Measurements from ENCODE around the gene BCL2L13.

The BCL2L13 gene, protein sequence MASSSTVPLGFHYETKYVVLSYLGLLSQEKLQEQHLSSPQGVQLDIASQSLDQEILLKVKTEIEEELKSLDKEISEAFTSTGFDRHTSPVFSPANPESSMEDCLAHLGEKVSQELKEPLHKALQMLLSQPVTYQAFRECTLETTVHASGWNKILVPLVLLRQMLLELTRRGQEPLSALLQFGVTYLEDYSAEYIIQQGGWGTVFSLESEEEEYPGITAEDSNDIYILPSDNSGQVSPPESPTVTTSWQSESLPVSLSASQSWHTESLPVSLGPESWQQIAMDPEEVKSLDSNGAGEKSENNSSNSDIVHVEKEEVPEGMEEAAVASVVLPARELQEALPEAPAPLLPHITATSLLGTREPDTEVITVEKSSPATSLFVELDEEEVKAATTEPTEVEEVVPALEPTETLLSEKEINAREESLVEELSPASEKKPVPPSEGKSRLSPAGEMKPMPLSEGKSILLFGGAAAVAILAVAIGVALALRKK

GRCh38 chr22:17638432-17639246 is at the start of gene BCL2L13:
TSS of gene BCL2L13 (plus strand) at chr22:17638757. CDS start at chr22:17655712, 16,955 bp downstream.
- DNase-seq = peak; percentile 70

GRCh38 chr22:17589810-17590375 is 48.7 kb upstream of the BCL2L13 start:
- no peak for DNase-seq

- no peak for DNase-seq
These were observed 48.0 kb upstream of the BCL2L13 start for GRCh38 chr22:17590586-17590985.

DNA sequence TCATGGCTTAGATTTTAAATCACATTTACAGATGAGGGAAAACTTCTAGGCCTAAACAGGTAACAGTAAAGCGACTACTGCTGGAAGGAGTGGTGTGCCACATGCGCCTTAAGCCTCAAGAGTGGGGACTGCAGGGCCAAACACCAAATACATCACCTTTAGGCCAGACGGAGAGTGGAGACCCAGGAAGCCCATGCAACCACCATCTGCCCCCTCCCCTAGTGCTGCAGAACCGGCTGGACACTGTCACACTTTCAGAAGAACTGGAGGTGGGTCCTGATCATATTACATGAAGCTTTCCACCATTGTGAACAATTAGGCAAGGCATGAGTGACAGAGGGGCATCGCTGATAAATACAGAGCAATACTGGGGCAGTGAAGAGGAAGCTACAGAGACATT is 46.4 kb upstream of the BCL2L13 start:
- no peak for DNase-seq

GRCh38 chr22:17596226-17596625 is 42.3 kb upstream of the BCL2L13 start:
- DNase-seq = no peak

DNA sequence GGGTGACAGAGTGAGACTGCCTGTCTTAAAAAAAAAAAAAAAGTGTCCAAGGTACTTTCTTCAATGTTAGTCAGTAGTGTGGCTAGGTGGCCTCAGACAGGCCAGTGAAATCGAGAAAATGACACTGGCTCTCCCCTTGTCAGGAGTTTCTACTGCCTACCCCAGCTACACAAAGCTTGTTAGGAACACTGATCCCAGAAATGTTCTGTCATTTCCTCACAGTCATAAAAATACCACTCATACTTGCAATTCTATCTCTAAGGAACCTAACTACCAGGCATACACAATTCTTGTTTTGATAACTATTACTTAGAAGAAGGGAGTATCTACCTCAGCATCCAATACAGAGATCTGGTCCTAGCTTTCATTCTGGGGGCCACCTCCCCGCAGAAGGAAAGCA is 41.3 kb upstream of the BCL2L13 start:
- no peak for DNase-seq

GRCh38 chr22:17598318-17598717 is 40.2 kb upstream of the BCL2L13 start:
- no peak for DNase-seq

- no peak for DNase-seq
These were observed 37.5 kb upstream of the BCL2L13 start for GRCh38 chr22:17601031-17601430.

- no peak for DNase-seq
These were observed 34.9 kb upstream of the BCL2L13 start for GRCh38 chr22:17603668-17604067.

DNA sequence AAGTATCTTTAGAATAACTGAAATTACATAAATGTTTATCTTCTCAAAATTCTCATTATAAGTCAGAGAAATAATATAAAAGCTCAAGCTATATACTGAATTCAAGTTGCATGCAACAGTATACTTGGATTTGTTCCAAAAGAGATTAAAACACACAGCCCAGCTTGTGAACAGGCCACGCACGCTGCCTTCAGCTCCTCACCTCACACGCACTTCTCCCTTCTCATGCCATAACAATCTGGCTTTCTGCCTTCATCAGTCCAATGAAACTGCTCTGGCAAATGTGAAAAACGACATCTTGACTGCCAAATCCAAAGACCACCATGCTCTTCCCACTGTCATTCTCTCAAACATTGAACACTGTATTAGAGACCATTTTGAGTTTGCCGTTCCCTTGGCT is 32.1 kb upstream of the BCL2L13 start:
- no peak for DNase-seq

GRCh38 chr22:17607891-17608521 is 30.6 kb upstream of the BCL2L13 start:
- no peak for DNase-seq

- DNase-seq = no peak
These were observed 26.5 kb upstream of the BCL2L13 start for GRCh38 chr22:17612057-17612456.

DNA sequence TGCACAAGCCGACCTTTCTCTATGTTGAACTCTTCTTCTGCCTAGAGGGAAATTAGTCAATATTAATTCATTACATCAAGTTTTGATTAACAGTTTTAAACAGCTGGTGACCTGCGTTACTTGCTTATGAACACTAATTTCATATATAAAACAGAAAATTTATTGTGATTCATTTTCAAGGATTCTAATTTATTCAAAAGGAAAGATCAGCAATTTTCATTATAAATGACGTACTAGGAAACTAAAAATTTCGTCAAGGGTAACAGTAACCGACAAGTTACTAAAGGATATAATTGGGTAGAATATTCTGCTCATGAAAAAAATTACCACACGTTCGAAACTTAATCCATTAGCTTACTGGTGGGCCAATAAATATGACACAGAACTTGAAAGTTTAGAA is 25.3 kb upstream of the BCL2L13 start:
- DNase-seq = no peak

- DNase-seq = no peak
These were observed 10.6 kb upstream of the BCL2L13 start for GRCh38 chr22:17627961-17628405.

- peak; percentile 92 for DNase-seq
These were observed 10.0 kb upstream of the BCL2L13 start, which contains the start of gene ATP6V1E1 for GRCh38 chr22:17628406-17629172. TSS of gene ATP6V1E1 (minus strand) at chr22:17628749. CDS start at chr22:17628635, 114 bp downstream.

- DNase-seq = no peak
These were observed 9.4 kb upstream of the BCL2L13 start for GRCh38 chr22:17629173-17629489.

GRCh38 chr22:17629641-17630040 is 8.9 kb upstream of the BCL2L13 start:
- DNase-seq = no peak

- DNase-seq = no peak
These were observed 7.4 kb upstream of the BCL2L13 start for GRCh38 chr22:17631076-17631565.

DNA sequence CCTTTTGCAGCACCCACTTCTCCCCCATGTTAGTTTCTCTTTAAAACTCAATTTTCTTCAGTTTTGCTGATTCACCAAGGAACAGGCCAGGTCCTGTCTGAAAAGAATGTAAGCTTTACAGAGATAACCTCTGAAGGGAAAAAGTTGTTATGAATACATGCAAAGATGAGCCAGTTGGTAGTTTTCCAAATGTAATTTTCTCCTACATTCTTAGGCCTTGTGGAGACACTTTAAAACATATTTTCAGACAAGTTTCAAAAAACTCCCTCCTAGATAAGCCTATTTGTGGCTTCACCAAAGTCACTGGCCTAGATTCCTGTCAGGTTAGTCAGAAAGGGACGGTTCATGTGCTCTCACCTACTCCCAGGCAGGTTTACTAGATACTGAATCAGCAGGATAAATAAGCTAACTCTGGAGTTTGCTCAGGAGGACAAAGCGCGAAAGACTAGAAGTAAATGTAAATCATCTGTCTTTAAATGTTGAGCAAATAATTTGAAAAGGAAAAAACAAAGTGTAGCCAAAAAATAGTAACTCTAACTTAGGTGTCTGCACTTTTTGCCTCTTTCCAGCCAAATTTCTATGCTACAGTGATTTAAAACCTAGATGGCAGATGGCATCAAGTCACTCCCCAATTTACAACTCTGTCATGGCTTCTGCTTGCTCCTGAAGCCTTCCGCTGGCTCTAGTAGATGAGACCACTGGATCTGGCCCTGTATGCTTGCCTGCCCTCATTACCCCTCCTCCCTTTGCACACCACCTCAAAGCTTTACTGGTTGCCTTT is 5.2 kb upstream of the BCL2L13 start:
- DNase-seq = no peak

- no peak for DNase-seq
These were observed 4.6 kb upstream of the BCL2L13 start for GRCh38 chr22:17633998-17634323.

DNA sequence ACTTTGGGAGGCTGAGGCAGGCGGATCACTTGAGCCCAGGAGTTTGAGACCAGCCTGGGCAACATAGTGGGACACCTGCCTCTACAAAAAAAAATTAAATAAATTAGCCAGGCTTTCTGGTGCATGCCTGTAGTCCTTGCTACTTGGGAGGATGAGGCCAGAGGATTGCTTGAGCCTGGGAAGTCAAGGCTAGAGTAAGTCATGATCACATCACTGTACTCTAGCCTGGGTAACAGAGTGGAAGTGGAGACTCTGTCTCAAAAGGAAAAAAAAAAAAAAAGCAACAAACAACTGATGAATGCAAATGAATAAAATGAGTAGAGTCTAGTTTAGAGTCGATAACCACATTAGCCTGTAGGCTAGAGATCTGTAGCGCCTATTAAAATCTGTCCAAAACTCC is 3.9 kb upstream of the BCL2L13 start:
- DNase-seq = no peak
